SK-N-SH treated with all-trans-retinoic acid at 6 μM for 48 hours (cell line): ENCODE measurements around the gene PTPRG.

ENCODE experiments used
- ATAC-seq: fragments of 200-7000 bp; cut with Tn5 transposase; 3 replicates; pipeline ENCODE4 v1.9.1; 2020; ENCODE audit warnings: mild to moderate bottlenecking, moderate library complexity
- ARNTL ChIP-seq: fragments of 450-650 bp; formaldehyde crosslinking; IDR thresholded peaks from 2 replicates; pipeline ENCODE4 v1.5.0; 2020; ENCODE audit warnings: low read depth, mild to moderate bottlenecking, moderate library complexity, borderline replicate concordance
- BACH2 ChIP-seq: fragments of 250-450 bp; sonication (Bioruptor Pico); IDR thresholded peaks from 2 replicates; pipeline ENCODE4 v1.9.0; 2021; ENCODE audit warnings: mild to moderate bottlenecking, borderline replicate concordance
- CSDC2 ChIP-seq: fragments of 250-450 bp; sonication (Bioruptor Pico); IDR thresholded peaks from 2 replicates; pipeline ENCODE4 v1.5.0; 2020; ENCODE audit warnings: mild to moderate bottlenecking, moderate library complexity
- ESRRG ChIP-seq: fragments of 250-450 bp; sonication (Bioruptor Pico); IDR thresholded peaks from 2 replicates; pipeline ENCODE4 v1.6.1; 2021; ENCODE audit warnings: mild to moderate bottlenecking
- GLIS3 ChIP-seq: fragments of 250-450 bp; sonication (Bioruptor Pico); IDR thresholded peaks from 2 replicates; pipeline ENCODE4 v1.5.0; 2020; ENCODE audit warnings: mild to moderate bottlenecking, moderate library complexity
- ISL1 ChIP-seq: fragments of 250-450 bp; sonication (Bioruptor Pico); IDR thresholded peaks from 2 replicates; pipeline ENCODE4 v2.1.2; 2022; ENCODE audit warnings: mild to moderate bottlenecking, moderate library complexity
- OSR1 ChIP-seq: fragments of 250-450 bp; sonication (Bioruptor Pico); IDR thresholded peaks from 2 replicates; pipeline ENCODE4 v1.8.0; 2022; ENCODE audit warnings: moderate library complexity, mild to moderate bottlenecking, inconsistent platforms
- PPARA ChIP-seq: fragments of 250-450 bp; sonication (Bioruptor Pico); IDR thresholded peaks from 2 replicates; pipeline ENCODE4 v1.5.0; 2020; ENCODE audit warnings: mild to moderate bottlenecking, borderline replicate concordance
- RARB ChIP-seq: fragments of 250-450 bp; sonication (Bioruptor Pico); IDR thresholded peaks from 2 replicates; pipeline ENCODE4 v1.8.0; 2021; ENCODE audit warnings: mild to moderate bottlenecking, moderate library complexity
- SNAI2 ChIP-seq: fragments of 250-450 bp; sonication (Bioruptor Pico); IDR thresholded peaks from 2 replicates; pipeline ENCODE4 v1.5.0; 2020; ENCODE audit warnings: mild to moderate bottlenecking, moderate library complexity
- TOX ChIP-seq: fragments of 250-450 bp; sonication (Bioruptor Pico); IDR thresholded peaks from 2 replicates; pipeline ENCODE4 v1.8.0; 2021; ENCODE audit warnings: mild to moderate bottlenecking, moderate library complexity, borderline replicate concordance
- ZC3H10 ChIP-seq: fragments of 250-450 bp; sonication (Bioruptor Pico); IDR thresholded peaks from 2 replicates; pipeline ENCODE4 v1.5.1; 2021; ENCODE audit warnings: mild to moderate bottlenecking, moderate library complexity
- ZFP3 ChIP-seq: fragments of 250-450 bp; sonication (Bioruptor Pico); IDR thresholded peaks from 2 replicates; pipeline ENCODE4 v1.5.0; 2020; ENCODE audit warnings: mild to moderate bottlenecking, moderate library complexity
- ZFP30 ChIP-seq: fragments of 450-650 bp; formaldehyde crosslinking; IDR thresholded peaks from 2 replicates; pipeline ENCODE4 v1.5.0; 2022; ENCODE audit warnings: mild to moderate bottlenecking, moderate library complexity
- ZNF565 ChIP-seq: fragments of 450-650 bp; formaldehyde crosslinking; conservative IDR thresholded peaks from 2 replicates; pipeline ENCODE4 v1.5.0; 2020; ENCODE audit warnings: low read depth, mild to moderate bottlenecking, moderate library complexity
- ZNF70 ChIP-seq: fragments of 450-650 bp; formaldehyde crosslinking; IDR thresholded peaks from 2 replicates; pipeline ENCODE4 v1.5.0; 2020; ENCODE audit warnings: mild to moderate bottlenecking, moderate library complexity
- ZNF8 ChIP-seq: fragments of 450-650 bp; formaldehyde crosslinking; IDR thresholded peaks from 2 replicates; pipeline ENCODE4 v1.5.0; 2020; ENCODE audit warnings: mild to moderate bottlenecking, moderate library complexity
- TF ChIP-seq, protein P1 (sequence below): fragments of 250-450 bp; sonication (Bioruptor Pico); IDR thresholded peaks from 2 replicates; pipeline ENCODE4 v1.5.1; 2020; ENCODE audit warnings: low read depth, mild to moderate bottlenecking, moderate library complexity
- TF ChIP-seq, protein P2 (sequence below): fragments of 250-450 bp; sonication (Bioruptor Pico); IDR thresholded peaks from 2 replicates; pipeline ENCODE4 v1.8.0; 2020; ENCODE audit warnings: mild to moderate bottlenecking, moderate library complexity, borderline replicate concordance
- TF ChIP-seq, protein P3 (sequence below): fragments of 250-450 bp; sonication (Bioruptor Pico); IDR thresholded peaks from 2 replicates; pipeline ENCODE4 v1.8.0; 2021; ENCODE audit warnings: low read depth, mild to moderate bottlenecking, moderate library complexity, borderline replicate concordance
- TF ChIP-seq, protein P4 (sequence below): fragments of 250-450 bp; sonication (Bioruptor Pico); IDR thresholded peaks from 2 replicates; pipeline ENCODE4 v1.5.0; 2020; ENCODE audit warnings: mild to moderate bottlenecking, moderate library complexity
- TF ChIP-seq, protein P5 (sequence below): fragments of 250-450 bp; sonication (Bioruptor Pico); IDR thresholded peaks from 2 replicates; pipeline ENCODE4 v1.5.1; 2021; ENCODE audit warnings: mild to moderate bottlenecking, moderate library complexity

The PTPRG gene

DNA sequence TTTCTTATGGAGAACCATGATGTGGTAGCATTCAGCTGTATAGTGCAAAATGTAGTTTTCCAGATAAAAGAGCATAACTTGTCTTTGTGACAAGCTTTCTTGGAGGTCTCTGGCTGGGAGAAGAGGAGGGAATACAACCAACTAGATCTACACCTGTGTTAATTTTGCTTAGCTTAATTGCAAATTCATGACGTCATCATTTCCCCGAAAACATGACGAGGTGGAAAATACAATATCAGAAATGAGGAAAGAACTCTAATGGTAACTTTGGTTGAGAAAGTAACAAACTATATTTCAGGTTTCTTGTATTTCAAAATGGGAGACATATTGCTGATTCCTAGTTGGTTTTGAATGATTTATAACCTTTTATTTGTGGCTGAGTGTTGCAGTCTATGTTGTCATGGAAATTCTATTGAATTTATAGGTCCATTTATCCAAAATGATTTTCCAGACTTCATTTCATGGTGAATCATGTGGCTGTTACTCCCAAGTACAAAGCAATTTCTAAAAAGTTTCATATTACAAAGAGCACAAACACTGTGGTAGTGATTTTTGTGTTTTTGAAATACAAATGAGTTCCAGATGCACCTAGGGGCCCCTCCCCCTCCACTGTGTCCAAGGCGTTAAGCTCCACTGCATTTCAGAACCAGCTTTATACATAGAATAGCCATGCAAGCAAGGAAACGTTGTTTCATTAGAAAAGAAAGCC, 504.8 kb downstream of the PTPRG start:
- peak; percentile 93 for ATAC-seq
- TF ChIP-seq, protein P1, sequence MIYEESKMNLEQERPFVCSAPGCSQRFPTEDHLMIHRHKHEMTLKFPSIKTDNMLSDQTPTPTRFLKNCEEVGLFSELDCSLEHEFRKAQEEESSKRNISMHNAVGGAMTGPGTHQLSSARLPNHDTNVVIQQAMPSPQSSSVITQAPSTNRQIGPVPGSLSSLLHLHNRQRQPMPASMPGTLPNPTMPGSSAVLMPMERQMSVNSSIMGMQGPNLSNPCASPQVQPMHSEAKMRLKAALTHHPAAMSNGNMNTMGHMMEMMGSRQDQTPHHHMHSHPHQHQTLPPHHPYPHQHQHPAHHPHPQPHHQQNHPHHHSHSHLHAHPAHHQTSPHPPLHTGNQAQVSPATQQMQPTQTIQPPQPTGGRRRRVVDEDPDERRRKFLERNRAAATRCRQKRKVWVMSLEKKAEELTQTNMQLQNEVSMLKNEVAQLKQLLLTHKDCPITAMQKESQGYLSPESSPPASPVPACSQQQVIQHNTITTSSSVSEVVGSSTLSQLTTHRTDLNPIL, result no peak
- no peak for TF ChIP-seq BACH2 (CRISPR knock-in tag)
- TF ChIP-seq, protein P2, sequence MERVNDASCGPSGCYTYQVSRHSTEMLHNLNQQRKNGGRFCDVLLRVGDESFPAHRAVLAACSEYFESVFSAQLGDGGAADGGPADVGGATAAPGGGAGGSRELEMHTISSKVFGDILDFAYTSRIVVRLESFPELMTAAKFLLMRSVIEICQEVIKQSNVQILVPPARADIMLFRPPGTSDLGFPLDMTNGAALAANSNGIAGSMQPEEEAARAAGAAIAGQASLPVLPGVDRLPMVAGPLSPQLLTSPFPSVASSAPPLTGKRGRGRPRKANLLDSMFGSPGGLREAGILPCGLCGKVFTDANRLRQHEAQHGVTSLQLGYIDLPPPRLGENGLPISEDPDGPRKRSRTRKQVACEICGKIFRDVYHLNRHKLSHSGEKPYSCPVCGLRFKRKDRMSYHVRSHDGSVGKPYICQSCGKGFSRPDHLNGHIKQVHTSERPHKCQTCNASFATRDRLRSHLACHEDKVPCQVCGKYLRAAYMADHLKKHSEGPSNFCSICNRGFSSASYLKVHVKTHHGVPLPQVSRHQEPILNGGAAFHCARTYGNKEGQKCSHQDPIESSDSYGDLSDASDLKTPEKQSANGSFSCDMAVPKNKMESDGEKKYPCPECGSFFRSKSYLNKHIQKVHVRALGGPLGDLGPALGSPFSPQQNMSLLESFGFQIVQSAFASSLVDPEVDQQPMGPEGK (CRISPR knock-in tag), result no peak
- TF ChIP-seq ZNF8 (CRISPR knock-in tag), result no peak
- no peak for TF ChIP-seq OSR1 (CRISPR knock-in tag)
- TF ChIP-seq, protein P3, sequence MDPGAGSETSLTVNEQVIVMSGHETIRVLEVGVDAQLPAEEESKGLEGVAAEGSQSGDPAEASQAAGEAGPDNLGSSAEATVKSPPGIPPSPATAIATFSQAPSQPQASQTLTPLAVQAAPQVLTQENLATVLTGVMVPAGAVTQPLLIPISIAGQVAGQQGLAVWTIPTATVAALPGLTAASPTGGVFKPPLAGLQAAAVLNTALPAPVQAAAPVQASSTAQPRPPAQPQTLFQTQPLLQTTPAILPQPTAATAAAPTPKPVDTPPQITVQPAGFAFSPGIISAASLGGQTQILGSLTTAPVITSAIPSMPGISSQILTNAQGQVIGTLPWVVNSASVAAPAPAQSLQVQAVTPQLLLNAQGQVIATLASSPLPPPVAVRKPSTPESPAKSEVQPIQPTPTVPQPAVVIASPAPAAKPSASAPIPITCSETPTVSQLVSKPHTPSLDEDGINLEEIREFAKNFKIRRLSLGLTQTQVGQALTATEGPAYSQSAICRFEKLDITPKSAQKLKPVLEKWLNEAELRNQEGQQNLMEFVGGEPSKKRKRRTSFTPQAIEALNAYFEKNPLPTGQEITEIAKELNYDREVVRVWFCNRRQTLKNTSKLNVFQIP, result no peak
- TF ChIP-seq ESRRG, result no peak
- no peak for TF ChIP-seq ZFP3 (CRISPR knock-in tag)
- TF ChIP-seq PPARA (CRISPR knock-in tag), result no peak
- TF ChIP-seq GLIS3 (CRISPR knock-in tag), result no peak
- no peak for TF ChIP-seq ZNF70 (CRISPR knock-in tag)
- 0 out of 2 replicates have a peak, but pooled peaks have one; percentile 27 for TF ChIP-seq TOX (CRISPR knock-in tag)
- no peak for TF ChIP-seq SNAI2
- peak; percentile 47; the same call in 1 of the 2 replicates for TF ChIP-seq ISL1 (CRISPR knock-in tag)
- no peak for TF ChIP-seq CSDC2 (CRISPR knock-in tag)
- TF ChIP-seq, protein P4, sequence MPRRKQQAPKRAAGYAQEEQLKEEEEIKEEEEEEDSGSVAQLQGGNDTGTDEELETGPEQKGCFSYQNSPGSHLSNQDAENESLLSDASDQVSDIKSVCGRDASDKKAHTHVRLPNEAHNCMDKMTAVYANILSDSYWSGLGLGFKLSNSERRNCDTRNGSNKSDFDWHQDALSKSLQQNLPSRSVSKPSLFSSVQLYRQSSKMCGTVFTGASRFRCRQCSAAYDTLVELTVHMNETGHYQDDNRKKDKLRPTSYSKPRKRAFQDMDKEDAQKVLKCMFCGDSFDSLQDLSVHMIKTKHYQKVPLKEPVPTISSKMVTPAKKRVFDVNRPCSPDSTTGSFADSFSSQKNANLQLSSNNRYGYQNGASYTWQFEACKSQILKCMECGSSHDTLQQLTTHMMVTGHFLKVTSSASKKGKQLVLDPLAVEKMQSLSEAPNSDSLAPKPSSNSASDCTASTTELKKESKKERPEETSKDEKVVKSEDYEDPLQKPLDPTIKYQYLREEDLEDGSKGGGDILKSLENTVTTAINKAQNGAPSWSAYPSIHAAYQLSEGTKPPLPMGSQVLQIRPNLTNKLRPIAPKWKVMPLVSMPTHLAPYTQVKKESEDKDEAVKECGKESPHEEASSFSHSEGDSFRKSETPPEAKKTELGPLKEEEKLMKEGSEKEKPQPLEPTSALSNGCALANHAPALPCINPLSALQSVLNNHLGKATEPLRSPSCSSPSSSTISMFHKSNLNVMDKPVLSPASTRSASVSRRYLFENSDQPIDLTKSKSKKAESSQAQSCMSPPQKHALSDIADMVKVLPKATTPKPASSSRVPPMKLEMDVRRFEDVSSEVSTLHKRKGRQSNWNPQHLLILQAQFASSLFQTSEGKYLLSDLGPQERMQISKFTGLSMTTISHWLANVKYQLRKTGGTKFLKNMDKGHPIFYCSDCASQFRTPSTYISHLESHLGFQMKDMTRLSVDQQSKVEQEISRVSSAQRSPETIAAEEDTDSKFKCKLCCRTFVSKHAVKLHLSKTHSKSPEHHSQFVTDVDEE (CRISPR knock-in tag), result no peak
- no peak for TF ChIP-seq ARNTL (CRISPR knock-in tag)
- TF ChIP-seq, protein P5, sequence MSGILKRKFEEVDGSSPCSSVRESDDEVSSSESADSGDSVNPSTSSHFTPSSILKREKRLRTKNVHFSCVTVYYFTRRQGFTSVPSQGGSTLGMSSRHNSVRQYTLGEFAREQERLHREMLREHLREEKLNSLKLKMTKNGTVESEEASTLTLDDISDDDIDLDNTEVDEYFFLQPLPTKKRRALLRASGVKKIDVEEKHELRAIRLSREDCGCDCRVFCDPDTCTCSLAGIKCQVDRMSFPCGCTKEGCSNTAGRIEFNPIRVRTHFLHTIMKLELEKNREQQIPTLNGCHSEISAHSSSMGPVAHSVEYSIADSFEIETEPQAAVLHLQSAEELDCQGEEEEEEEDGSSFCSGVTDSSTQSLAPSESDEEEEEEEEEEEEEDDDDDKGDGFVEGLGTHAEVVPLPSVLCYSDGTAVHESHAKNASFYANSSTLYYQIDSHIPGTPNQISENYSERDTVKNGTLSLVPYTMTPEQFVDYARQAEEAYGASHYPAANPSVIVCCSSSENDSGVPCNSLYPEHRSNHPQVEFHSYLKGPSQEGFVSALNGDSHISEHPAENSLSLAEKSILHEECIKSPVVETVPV (CRISPR knock-in tag), result no peak
- TF ChIP-seq RARB (CRISPR knock-in tag), result no peak
- TF ChIP-seq ZC3H10 (CRISPR knock-in tag), result peak; percentile 69; the same call in 1 of the 2 replicates
- no peak for TF ChIP-seq ZNF565 (CRISPR knock-in tag)
- TF ChIP-seq ZFP30, result no peak

DNA sequence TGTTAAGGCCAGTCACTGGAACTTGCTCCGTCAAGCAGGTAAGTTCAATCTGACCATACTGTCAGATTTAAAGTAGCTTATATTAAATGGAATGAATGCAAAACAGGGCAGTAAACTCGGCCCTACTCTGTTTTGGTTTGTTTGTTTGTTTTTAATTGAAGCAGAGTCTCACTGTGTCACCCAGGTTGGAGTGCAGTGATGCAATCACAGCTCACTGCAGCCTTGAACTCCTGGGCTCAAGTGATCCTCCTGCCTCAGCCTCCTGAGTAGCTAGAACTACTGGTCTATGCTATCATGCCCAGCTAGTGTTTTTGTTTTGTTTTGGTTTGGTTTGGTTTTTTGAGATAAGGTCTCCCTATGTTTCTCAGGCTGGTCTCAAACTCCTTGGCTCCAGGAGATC, 507.0 kb downstream of the PTPRG start:
- ATAC-seq, result no peak
- TF ChIP-seq ZFP3 (CRISPR knock-in tag) (no peak), CSDC2 (CRISPR knock-in tag) (no peak), PPARA (CRISPR knock-in tag) (no peak), GLIS3 (CRISPR knock-in tag) (no peak), TOX (CRISPR knock-in tag) (no peak)
- TF ChIP-seq, protein P4 (CRISPR knock-in tag), result no peak
- TF ChIP-seq, protein P5 (CRISPR knock-in tag), result no peak
